K562 (cell line): Measurements from ENCODE around the gene TAAR9. TPM values are rescaled to one million over a fixed set of nuclear protein-coding genes. Genes with fewer than 3 reads are reported as not detected.

Experiments
- ATAC-seq: fragments of 200-7000 bp; cut with Tn5 transposase; 3 replicates; pipeline ENCODE4 v1.9.1; 2020; ENCODE audit warnings: moderate library complexity
- BruUV-seq: library from RNA; stranded (reverse); fragments of 400-500 nt; replicated peaks from 2 replicates; lab custom pipeline; 2021; lab: Mats Ljungman, UMichigan
- CTCF ChIA-PET: fragments of 300-600 bp; formaldehyde crosslinking; extraction: SDS; loops from one replicate; lab custom pipeline; 2021; ENCODE audit warnings: low intra/inter-chr PET ratio; lab: Yijun Ruan, JAX
- POLR2A ChIA-PET: fragments of 300-600, 350-650 bp; sonication (Branson Sonifier 250); formaldehyde crosslinking; extraction: SDS; loops from one replicate; lab custom pipeline; 2021; ENCODE audit warnings: antibody characterized with exemption, inconsistent platforms; lab: Yijun Ruan, JAX
- DNase-seq, 4 experiments: peaks; one replicate each; pipeline versions ENCODE4 v3.0.0 to v3.0.0-alpha.2; 2011 to 2018; ENCODE audit warnings: low spot score in 3 of 4, mixed read lengths in 3 of 4; ENCODE audit errors: extremely low read depth in 1 of 4
- FAIRE-seq: peaks from 2 replicates; lab custom pipeline; 2011; peaks lifted over from hg19 to GRCh38; lab: Jason Lieb, UNC
- H2AFZ ChIP-seq: 2 replicates; pipeline ENCODE4 v1.6.0; 2011; ENCODE audit warnings: low read depth, low read length, control low read depth, inconsistent platforms
- H3K27ac ChIP-seq: fragments of 200-600 bp; 3 replicates; pipeline ENCODE4 v1.8.0; 2011; ENCODE audit warnings: low read depth, mild to moderate bottlenecking, control low read depth, inconsistent platforms, low read length, moderate library complexity, mixed read lengths; ENCODE audit errors: extremely low read depth
- H3K27me3 ChIP-seq, 2 experiments: fragments of 300-600 bp in 1 of 2; 2 replicates in 1 of 2; 3 replicates in 1 of 2; pipeline versions ENCODE4 v1.6.0 to v1.8.0; 2011; ENCODE audit warnings: inconsistent platforms in 2 of 2, low read length in 2 of 2, mild to moderate bottlenecking in 1 of 2, mixed read lengths in 1 of 2, moderate library complexity in 1 of 2; ENCODE audit not compliant: control insufficient read depth in 2 of 2, insufficient read depth in 2 of 2
- H3K36me3 ChIP-seq: fragments of 300-600 bp; 3 replicates; pipeline ENCODE4 v1.8.0; 2011; ENCODE audit warnings: mild to moderate bottlenecking, low read length, inconsistent platforms; ENCODE audit not compliant: control insufficient read depth, insufficient read depth
- H3K4me1 ChIP-seq, 2 experiments: fragments of 200-600 bp in 1 of 2; replicated peaks in 1 of 2; 2 replicates in 1 of 2; 3 replicates in 1 of 2; pipeline versions ENCODE4 v1.5.1 to v1.8.0; 2011; ENCODE audit warnings: inconsistent platforms in 2 of 2, low read length in 2 of 2, mild to moderate bottlenecking in 1 of 2, mixed read lengths in 1 of 2, moderate library complexity in 1 of 2; ENCODE audit not compliant: control insufficient read depth in 2 of 2, insufficient read depth in 2 of 2
- H3K4me2 ChIP-seq: 2 replicates; pipeline ENCODE4 v1.6.1; 2011; ENCODE audit warnings: low read length, control low read depth, inconsistent platforms, mixed read lengths; ENCODE audit not compliant: insufficient read depth
- H3K4me3 ChIP-seq: fragments of 200-600 bp; sonication (generic), shearing (Covaris generic); 2 replicates; pipeline ENCODE4 v1.5.1; 2016; ENCODE audit warnings: control low read depth, inconsistent platforms
- H3K79me2 ChIP-seq: fragments of 200-600 bp; 3 replicates; pipeline ENCODE4 v1.8.0; 2011; ENCODE audit warnings: low read length, inconsistent platforms; ENCODE audit not compliant: control insufficient read depth, insufficient read depth
- H3K9ac ChIP-seq, 2 experiments: 2 replicates each; pipeline versions ENCODE4 v1.6.0 to v1.6.1; 2011; ENCODE audit warnings: low read depth in 2 of 2, low read length in 2 of 2, control low read depth in 1 of 2, inconsistent platforms in 1 of 2, mild to moderate bottlenecking in 1 of 2, mixed read lengths in 1 of 2; ENCODE audit not compliant: insufficient read depth in 1 of 2
- H3K9me1 ChIP-seq: one replicate; pipeline ENCODE4 v1.6.0; 2011; ENCODE audit warnings: inconsistent platforms, mild to moderate bottlenecking, low read length, moderate library complexity; ENCODE audit not compliant: control insufficient read depth, insufficient read depth
- H3K9me3 ChIP-seq: replicated peaks from 2 replicates; pipeline ENCODE4 v1.5.1; 2011; ENCODE audit warnings: low read depth, low read length, inconsistent platforms; ENCODE audit not compliant: control insufficient read depth, insufficient read depth
- H4K20me1 ChIP-seq: replicated peaks from 2 replicates; pipeline ENCODE4 v1.6.1; 2011; ENCODE audit warnings: low read length, inconsistent platforms, mixed read lengths; ENCODE audit not compliant: control insufficient read depth, insufficient read depth
- ARID2 ChIP-seq: fragments of 450-650 bp; IDR thresholded peaks from 2 replicates; pipeline ENCODE4 v1.6.1; 2017; ENCODE audit warnings: antibody characterized with exemption, mild to moderate bottlenecking
- FOXA1 ChIP-seq: fragments of 450-650 bp; IDR thresholded peaks from 2 replicates; pipeline ENCODE4 v1.6.1; 2016; ENCODE audit warnings: mild to moderate bottlenecking, borderline replicate concordance
- HDAC6 ChIP-seq: IDR thresholded peaks from 2 replicates; pipeline ENCODE4 v1.6.1; 2012; ENCODE audit warnings: low read depth, mild to moderate bottlenecking, control low read depth, inconsistent platforms, low read length, moderate library complexity
- HIVEP1 ChIP-seq: fragments of 250-450 bp; sonication (Bioruptor Pico); IDR thresholded peaks from 2 replicates; pipeline ENCODE4 v1.4.0; 2020; ENCODE audit warnings: mild to moderate bottlenecking
- HLTF ChIP-seq: fragments of 450-650 bp; IDR thresholded peaks from 2 replicates; pipeline ENCODE4 v1.6.1; 2016
- NFIC ChIP-seq: fragments of 450-650 bp; IDR thresholded peaks from 2 replicates; pipeline ENCODE4 v1.6.1; 2017; ENCODE audit warnings: mild to moderate bottlenecking, inconsistent platforms
- NFRKB ChIP-seq: fragments of 450-650 bp; IDR thresholded peaks from 2 replicates; pipeline ENCODE4 v1.6.1; 2016; ENCODE audit warnings: low read depth
- PTTG1 ChIP-seq: fragments of 450-650 bp; IDR thresholded peaks from 2 replicates; pipeline ENCODE4 v1.6.1; 2016; ENCODE audit warnings: low read depth, mild to moderate bottlenecking, missing genetic modification characterization, missing compliant biosample characterization
- STAT5A ChIP-seq: IDR thresholded peaks from 2 replicates; pipeline ENCODE4 v1.6.1; 2012; ENCODE audit warnings: low read length, inconsistent platforms, borderline replicate concordance
- TEAD4 ChIP-seq, 2 experiments: sonication (generic) in 1 of 2; formaldehyde crosslinking in 1 of 2; IDR thresholded peaks; 2 replicates each; pipeline versions ENCODE4 v1.6.1 to v1.8.0; 2012 to 2022; ENCODE audit warnings: borderline replicate concordance in 1 of 2, inconsistent platforms in 1 of 2, low read length in 1 of 2, mild to moderate bottlenecking in 1 of 2, missing genetic modification reagents in 1 of 2
- THRAP3 ChIP-seq: fragments of 450-650 bp; IDR thresholded peaks from 2 replicates; pipeline ENCODE4 v1.6.1; 2016; ENCODE audit warnings: mild to moderate bottlenecking, inconsistent platforms, borderline replicate concordance
- TRIM28 ChIP-seq: fragments of 450-650 bp; IDR thresholded peaks from 2 replicates; pipeline ENCODE4 v1.6.1; 2017
- ZNF134 ChIP-seq: fragments of 250-450 bp; sonication (Bioruptor Pico); conservative IDR thresholded peaks from 2 replicates; pipeline ENCODE4 v1.4.0; 2020
- ZNF740 ChIP-seq, 3 experiments: fragments of 200-800 bp in 1 of 3; sonication (Bioruptor generic) in 1 of 3; sonication (generic) in 1 of 3; formaldehyde crosslinking in 1 of 3; IDR thresholded peaks; 2 replicates each; pipeline versions ENCODE4 v1.6.1 to v1.8.0; 2016 to 2022; ENCODE audit warnings: mild to moderate bottlenecking in 2 of 3, missing compliant biosample characterization in 2 of 3, missing genetic modification characterization in 2 of 3, missing genetic modification reagents in 1 of 3
- whole genome bisulfite sequencing: fragments of 100-300 bp; shearing (Covaris generic); methylation state at CpG from one replicate; pipeline ENCODE4 v1.1.6; 2016; ENCODE audit warnings: low coverage, mixed read lengths; ENCODE audit not compliant: insufficient coverage; ENCODE audit errors: missing lambda C conversion rate; 5-methylcytosine and 5-hydroxymethylcytosine counted together
- in situ Hi-C: fragments of 300-500 bp; cut with MboI; formaldehyde crosslinking; loops from 4 replicates; pipeline ENCODE4 v1.15.0; 2018; ENCODE audit warnings: inconsistent platforms, mixed read lengths
- intact Hi-C: fragments of 100-400 bp; cut with micrococcal nuclease; formaldehyde crosslinking; loops from 2 replicates; pipeline ENCODE4 v1.14.2; 2022
- polyA plus RNA-seq, 8 experiments: library from polyadenylated mRNA; depleted of rRNA in 4 of 8; stranded (reverse) in 5 of 8; unstranded in 3 of 8; fragments of >200 nt; fragmentation: Nextera tagmentation in 2 of 8; fragmentation: Illumina TruSeq in 1 of 8; extraction: Ambion mirVana in 2 of 8; extraction: Trizol in 1 of 8; gene quantifications; 2 replicates each; pipeline versions ENCODE4 v1.2.1 to v1.2.3, GENCODE V29; 2011 to 2014; ENCODE audit warnings: inconsistent platforms in 1 of 8, missing spikeins in 1 of 8
- total RNA-seq, 7 experiments: library from RNA; depleted of rRNA in 6 of 7; stranded (reverse); fragments of >200 nt in 6 of 7; fragmentation: Illumina TruSeq in 2 of 7; extraction: Trizol in 2 of 7; gene quantifications; 2 replicates each; pipeline versions ENCODE4 v1.2.1 to v1.2.3, GENCODE V29; 2011 to 2021; ENCODE audit warnings: low replicate concordance in 1 of 7

TAAR9 gene
- total and polyA plus RNA-seq, 9 of the 15 experiments (the other 6 are each of a cell fraction or from before 2014, with no cell fraction given), result not detected

GRCh38 chr6:132490024-132490423, 48.1 kb upstream of the TAAR9 start (continued):
- TF ChIP-seq ZNF740 (CRISPR knock-in tag; IDR thresholded peaks at IDR 0.05) (no peak), ZNF740 (tag; IDR thresholded peaks at IDR 0.05) (no peak), PTTG1 (tag) (no peak), HDAC6 (no peak), HIVEP1 (CRISPR knock-in tag) (no peak), STAT5A (no peak), HLTF (no peak), TEAD4 (IDR thresholded peaks at IDR 0.05; ENCODE audit: low read length) (no peak), TEAD4 (CRISPR knock-in tag; IDR thresholded peaks at IDR 0.05; ENCODE audit: borderline replicate concordance) (no peak)

- Histone ChIP-seq H3K4me3 (no peak overlapping the region), H2AFZ (no peak overlapping the region), H3K79me2 (peaks cover 27% of the 10 kb centered on the region), H3K36me3 (no peaks in the 10 kb centered on the region; the same call in 2 of the 3 replicates), H3K27me3 (no peaks in the 10 kb centered on the region), H3K4me2 (no peak overlapping the region), H4K20me1 (no peaks in the 10 kb centered on the region), H3K9ac (no peak overlapping the region), H3K27ac (no peak overlapping the region), H3K9me3 (no peaks in the 10 kb centered on the region), H3K9me1 (no peaks in the 10 kb centered on the region), H3K4me1 (peaks cover 6 to 7% of the 10 kb centered on the region in 2 experiments; a peak in 2 of 5 replicates)
- ATAC-seq (peak; percentile 47; the same call in 1 of the 3 replicates), DNase-seq (no peak), FAIRE-seq (no peak)
- intact Hi-C loops (no loop called here), in situ Hi-C loops (no loop called here)
- ChIA-PET CTCF (no interaction called here), POLR2A (interaction anchor here (0.7 kb wide), 1 partner anchor 9 kb away, joined by 3 read pairs; no protein-coding TSS in a partner anchor)
- BruUV-seq, result no TSS peak
- TF ChIP-seq FOXA1 (no peak), TRIM28 (no peak), NFRKB (no peak), NFIC (no peak), ARID2 (no peak), ZNF134 (CRISPR knock-in tag) (no peak), THRAP3 (no peak)
- 71% methylated on average over 8 of the region's 10 CpGs for WGBS
Measured at GRCh38 chr6:132490478-132491204, 47.4 kb upstream of the TAAR9 start.
